ENCODE data around the gene SFXN2. TPM values are rescaled to one million over a fixed set of nuclear protein-coding genes. Genes with fewer than 3 reads are reported as not detected.
"Not testable (repeated sequence)": the region's sequence is repeated elsewhere in the genome, so short reads cannot be mapped to it uniquely, and the experiment has no call there.

Gene SFXN2
- total RNA-seq, 1 experiment from 2014 or later = 21.2 TPM

DNA sequence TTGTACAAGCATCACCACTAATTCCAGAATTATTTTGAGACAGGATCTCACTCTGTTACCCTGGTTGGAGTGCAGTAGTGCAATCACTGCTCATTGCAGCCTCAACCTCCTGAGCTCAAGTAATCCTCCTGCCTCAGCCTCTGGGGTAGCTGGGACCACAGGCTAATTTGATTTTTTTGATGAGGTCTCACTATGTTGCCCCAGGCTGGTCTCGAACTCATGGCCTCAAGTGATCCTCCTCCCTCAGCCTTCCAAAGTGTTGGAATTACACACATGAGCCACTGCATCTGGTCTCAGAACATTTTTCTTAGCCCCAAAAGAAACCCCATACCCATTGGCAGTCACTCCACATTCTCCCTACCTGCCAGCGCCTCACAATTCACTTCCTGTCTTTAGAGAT is 25.8 kb downstream of the SFXN2 start:
- CTCF ChIA-PET = interaction anchor here (1.4 kb wide), 1 partner anchor 14 kb away, joined by 4 read pairs; no protein-coding TSS in a partner anchor
- POLR2A ChIA-PET = interaction anchor here (0.9 kb wide), 1 partner anchor 114 kb away, joined by 3 read pairs; no protein-coding TSS in a partner anchor
- H3K4me3 Mint-ChIP-seq = no peak overlapping the region

DNA sequence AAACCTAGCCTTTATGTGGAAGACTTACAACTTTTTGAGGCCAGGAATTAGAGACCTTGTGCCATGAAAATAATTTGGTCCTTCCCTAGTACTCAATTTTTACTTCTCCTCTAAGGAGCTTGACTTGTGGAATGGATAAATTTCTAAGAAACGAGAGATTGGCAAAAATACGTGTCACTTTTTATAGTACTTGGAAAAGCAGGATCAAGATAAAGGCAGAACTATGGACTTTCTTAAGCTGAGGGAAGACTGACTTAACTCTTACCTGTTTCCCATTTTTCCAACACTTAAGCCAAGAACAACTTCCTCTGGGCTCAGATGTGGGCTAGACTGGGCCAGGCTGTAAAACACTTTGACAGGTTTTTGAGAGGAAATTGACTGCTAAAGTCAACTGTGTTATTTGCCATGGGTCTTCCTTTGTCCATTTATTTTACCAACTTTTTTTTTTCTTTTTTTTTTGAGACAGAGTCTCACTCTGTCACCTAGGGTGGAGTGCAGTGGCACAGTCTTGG is 27.3 kb downstream of the SFXN2 start:
- H3K36me3 Mint-ChIP-seq = peaks cover 7% of the 10 kb centered on the region
- DNase-seq (ENCODE audit: low spot score) (no peak), ATAC-seq (no peak)
- no peak overlapping the region for H3K27ac Mint-ChIP-seq
- ChIA-PET POLR2A (no interaction called here), CTCF (no interaction called here)
- H3K27me3 Mint-ChIP-seq (ENCODE audit: low read depth) = peaks cover 12% of the 10 kb centered on the region
- H3K4me3 Mint-ChIP-seq = no peak overlapping the region
- H3K4me1 Mint-ChIP-seq = peaks cover 45% of the 10 kb centered on the region
- H3K9me3 Mint-ChIP-seq = no peaks in the 10 kb centered on the region
- TF ChIP-seq PRRX2 (CRISPR knock-in tag; IDR thresholded peaks at IDR 0.05) = no peak
- TF ChIP-seq CREM (CRISPR knock-in tag; IDR thresholded peaks at IDR 0.05) = no peak
- no peak for TF ChIP-seq FOXJ3 (CRISPR knock-in tag; IDR thresholded peaks at IDR 0.05; ENCODE audit: borderline replicate concordance)
- TF ChIP-seq, protein P1, sequence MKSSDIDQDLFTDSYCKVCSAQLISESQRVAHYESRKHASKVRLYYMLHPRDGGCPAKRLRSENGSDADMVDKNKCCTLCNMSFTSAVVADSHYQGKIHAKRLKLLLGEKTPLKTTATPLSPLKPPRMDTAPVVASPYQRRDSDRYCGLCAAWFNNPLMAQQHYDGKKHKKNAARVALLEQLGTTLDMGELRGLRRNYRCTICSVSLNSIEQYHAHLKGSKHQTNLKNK (CRISPR knock-in tag; IDR thresholded peaks at IDR 0.05) = no peak
- TF ChIP-seq, protein P2, sequence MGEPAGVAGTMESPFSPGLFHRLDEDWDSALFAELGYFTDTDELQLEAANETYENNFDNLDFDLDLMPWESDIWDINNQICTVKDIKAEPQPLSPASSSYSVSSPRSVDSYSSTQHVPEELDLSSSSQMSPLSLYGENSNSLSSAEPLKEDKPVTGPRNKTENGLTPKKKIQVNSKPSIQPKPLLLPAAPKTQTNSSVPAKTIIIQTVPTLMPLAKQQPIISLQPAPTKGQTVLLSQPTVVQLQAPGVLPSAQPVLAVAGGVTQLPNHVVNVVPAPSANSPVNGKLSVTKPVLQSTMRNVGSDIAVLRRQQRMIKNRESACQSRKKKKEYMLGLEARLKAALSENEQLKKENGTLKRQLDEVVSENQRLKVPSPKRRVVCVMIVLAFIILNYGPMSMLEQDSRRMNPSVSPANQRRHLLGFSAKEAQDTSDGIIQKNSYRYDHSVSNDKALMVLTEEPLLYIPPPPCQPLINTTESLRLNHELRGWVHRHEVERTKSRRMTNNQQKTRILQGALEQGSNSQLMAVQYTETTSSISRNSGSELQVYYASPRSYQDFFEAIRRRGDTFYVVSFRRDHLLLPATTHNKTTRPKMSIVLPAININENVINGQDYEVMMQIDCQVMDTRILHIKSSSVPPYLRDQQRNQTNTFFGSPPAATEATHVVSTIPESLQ (CRISPR knock-in tag; IDR thresholded peaks at IDR 0.05) = no peak
- TF ChIP-seq, protein P3, sequence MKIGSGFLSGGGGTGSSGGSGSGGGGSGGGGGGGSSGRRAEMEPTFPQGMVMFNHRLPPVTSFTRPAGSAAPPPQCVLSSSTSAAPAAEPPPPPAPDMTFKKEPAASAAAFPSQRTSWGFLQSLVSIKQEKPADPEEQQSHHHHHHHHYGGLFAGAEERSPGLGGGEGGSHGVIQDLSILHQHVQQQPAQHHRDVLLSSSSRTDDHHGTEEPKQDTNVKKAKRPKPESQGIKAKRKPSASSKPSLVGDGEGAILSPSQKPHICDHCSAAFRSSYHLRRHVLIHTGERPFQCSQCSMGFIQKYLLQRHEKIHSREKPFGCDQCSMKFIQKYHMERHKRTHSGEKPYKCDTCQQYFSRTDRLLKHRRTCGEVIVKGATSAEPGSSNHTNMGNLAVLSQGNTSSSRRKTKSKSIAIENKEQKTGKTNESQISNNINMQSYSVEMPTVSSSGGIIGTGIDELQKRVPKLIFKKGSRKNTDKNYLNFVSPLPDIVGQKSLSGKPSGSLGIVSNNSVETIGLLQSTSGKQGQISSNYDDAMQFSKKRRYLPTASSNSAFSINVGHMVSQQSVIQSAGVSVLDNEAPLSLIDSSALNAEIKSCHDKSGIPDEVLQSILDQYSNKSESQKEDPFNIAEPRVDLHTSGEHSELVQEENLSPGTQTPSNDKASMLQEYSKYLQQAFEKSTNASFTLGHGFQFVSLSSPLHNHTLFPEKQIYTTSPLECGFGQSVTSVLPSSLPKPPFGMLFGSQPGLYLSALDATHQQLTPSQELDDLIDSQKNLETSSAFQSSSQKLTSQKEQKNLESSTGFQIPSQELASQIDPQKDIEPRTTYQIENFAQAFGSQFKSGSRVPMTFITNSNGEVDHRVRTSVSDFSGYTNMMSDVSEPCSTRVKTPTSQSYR (CRISPR knock-in tag; IDR thresholded peaks at IDR 0.05) = no peak
- TF ChIP-seq ZNF416 (CRISPR knock-in tag; IDR thresholded peaks at IDR 0.05) = no peak
- TF ChIP-seq, protein P4, sequence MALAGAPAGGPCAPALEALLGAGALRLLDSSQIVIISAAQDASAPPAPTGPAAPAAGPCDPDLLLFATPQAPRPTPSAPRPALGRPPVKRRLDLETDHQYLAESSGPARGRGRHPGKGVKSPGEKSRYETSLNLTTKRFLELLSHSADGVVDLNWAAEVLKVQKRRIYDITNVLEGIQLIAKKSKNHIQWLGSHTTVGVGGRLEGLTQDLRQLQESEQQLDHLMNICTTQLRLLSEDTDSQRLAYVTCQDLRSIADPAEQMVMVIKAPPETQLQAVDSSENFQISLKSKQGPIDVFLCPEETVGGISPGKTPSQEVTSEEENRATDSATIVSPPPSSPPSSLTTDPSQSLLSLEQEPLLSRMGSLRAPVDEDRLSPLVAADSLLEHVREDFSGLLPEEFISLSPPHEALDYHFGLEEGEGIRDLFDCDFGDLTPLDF (CRISPR knock-in tag; IDR thresholded peaks at IDR 0.05) = no peak

More for the DNA sequence above, 25.8 kb downstream of the SFXN2 start:
- no peaks in the 10 kb centered on the region for H3K9me3 Mint-ChIP-seq
- peaks cover 12% of the 10 kb centered on the region for H3K27me3 Mint-ChIP-seq (ENCODE audit: low read depth)
- DNase-seq (ENCODE audit: low spot score) (no peak), ATAC-seq (no peak)
- peaks cover 10% of the 10 kb centered on the region for H3K36me3 Mint-ChIP-seq
- peaks cover 46% of the 10 kb centered on the region for H3K4me1 Mint-ChIP-seq
- H3K27ac Mint-ChIP-seq = no peak overlapping the region
- TF ChIP-seq SP1 (CRISPR knock-in tag; conservative IDR thresholded peaks at IDR 0.05) (no peak), TCF7 (CRISPR knock-in tag; IDR thresholded peaks at IDR 0.05; ENCODE audit: low read depth) (no peak), EMX1 (CRISPR knock-in tag; IDR thresholded peaks at IDR 0.05) (0 out of 2 replicates have a peak, but pooled peaks have one; percentile 37), ZNF121 (CRISPR knock-in tag; IDR thresholded peaks at IDR 0.05) (peak; percentile 57; the same call in 1 of the 2 replicates)
- TF ChIP-seq, protein P5, sequence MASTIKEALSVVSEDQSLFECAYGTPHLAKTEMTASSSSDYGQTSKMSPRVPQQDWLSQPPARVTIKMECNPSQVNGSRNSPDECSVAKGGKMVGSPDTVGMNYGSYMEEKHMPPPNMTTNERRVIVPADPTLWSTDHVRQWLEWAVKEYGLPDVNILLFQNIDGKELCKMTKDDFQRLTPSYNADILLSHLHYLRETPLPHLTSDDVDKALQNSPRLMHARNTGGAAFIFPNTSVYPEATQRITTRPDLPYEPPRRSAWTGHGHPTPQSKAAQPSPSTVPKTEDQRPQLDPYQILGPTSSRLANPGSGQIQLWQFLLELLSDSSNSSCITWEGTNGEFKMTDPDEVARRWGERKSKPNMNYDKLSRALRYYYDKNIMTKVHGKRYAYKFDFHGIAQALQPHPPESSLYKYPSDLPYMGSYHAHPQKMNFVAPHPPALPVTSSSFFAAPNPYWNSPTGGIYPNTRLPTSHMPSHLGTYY (CRISPR knock-in tag; IDR thresholded peaks at IDR 0.05) = 0 out of 2 replicates have a peak, but pooled peaks have one; percentile 55

DNA sequence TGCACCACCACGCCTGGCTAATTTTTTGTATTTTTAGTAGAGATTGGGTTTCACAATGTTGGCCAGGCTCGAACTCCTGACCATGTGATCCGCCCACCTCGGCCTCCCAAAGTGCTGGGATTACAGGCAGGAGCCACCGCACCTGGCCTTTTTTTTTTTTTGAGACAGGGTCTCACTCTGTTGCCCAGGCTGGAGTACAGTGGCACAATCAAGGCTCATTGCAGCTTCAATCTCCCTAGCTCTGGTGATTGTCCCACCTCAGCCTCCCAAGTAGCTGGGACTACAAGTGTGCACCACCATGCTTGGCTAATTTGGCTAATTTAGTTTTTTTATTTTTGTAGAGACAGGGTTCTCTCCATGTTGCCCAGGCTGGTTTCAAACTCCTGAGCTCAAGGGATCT is 27.9 kb downstream of the SFXN2 start:
- CTCF ChIA-PET = not testable (repeated sequence)
- H3K4me3 Mint-ChIP-seq = 0 out of 2 replicates have a peak overlapping the region, but pooled peaks have one; percentile 98

More for the DNA sequence above, 27.9 kb downstream of the SFXN2 start:
- DNase-seq (ENCODE audit: low spot score); H3K36me3 Mint-ChIP-seq; H3K9me3 Mint-ChIP-seq; POLR2A ChIA-PET; H3K27ac Mint-ChIP-seq; ATAC-seq: not testable (repeated sequence)
- peaks cover 45% of the 10 kb centered on the region for H3K4me1 Mint-ChIP-seq
- peaks cover 12% of the 10 kb centered on the region for H3K27me3 Mint-ChIP-seq (ENCODE audit: low read depth)
- TF ChIP-seq ZNF121 (CRISPR knock-in tag; IDR thresholded peaks at IDR 0.05) = peak; percentile 65; the same call in 1 of the 2 replicates
